HG02763 (cell line): ENCODE results near the gene CDT1.

Experiments
- ATAC-seq: cut with Tn5 transposase; IDR thresholded peaks from one replicate; pipeline ENCODE4 v1.9.1; 2021; ENCODE audit warnings: mild to moderate bottlenecking, moderate library complexity; ENCODE audit not compliant: unreplicated experiment

The CDT1 gene

DNA sequence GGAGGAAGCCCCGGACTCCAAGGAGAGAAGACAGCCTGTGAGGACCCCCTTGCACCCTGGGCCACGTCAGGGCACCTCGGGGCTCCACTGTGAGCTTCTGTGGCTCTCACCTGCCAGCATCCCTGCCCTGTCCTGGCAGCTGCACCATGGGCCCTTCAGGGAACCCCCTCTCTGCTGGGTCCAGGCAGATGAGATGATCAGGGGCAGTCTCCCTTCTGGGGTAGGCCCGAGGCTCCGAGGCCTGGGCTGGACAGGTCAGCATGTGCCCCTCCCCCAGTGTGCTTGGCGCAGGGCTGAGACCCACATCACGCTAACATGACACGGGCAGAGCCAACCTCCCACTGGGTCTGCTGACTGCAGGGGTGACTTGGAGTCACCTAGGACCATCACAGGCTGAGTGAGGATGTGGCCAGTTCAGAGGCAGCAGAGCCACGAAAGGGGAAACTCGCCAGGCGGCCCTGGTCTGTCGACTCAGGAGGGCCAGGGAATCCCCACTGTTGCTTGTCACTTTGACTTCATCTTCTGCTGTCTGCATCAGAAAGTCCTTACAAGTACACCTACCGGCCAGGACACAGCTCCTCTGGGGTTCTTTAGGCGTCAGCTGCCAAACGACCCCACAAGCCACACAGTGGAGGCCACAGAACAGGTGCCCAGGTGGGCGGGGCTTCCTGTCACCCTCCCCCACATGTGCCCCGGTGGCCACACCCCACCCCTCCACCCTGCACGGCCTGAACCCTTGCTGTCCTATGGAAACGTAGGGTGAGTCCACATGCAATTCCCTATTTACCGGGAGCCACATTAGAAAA lies 50.9 kb downstream of the CDT1 start:
- no peak for ATAC-seq

DNA sequence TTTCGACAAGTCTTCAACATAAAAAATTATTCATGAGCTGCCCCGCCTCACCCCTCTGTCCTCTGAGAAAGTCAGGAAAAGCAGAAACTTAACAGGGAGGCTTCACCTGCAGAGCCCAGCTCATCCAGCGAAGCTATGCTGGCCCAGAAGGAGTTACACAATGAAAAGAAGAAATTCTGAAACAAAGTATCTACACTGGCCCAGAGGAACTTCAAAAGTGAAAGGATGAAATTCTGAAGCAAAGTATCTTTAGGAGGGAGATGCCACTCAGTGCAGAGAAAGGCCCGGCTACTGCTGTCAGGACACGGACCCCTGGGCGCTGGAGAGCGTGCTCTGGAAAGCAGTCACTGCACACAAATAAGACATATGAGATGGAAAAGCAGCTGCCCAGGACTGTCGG lies 51.6 kb downstream of the CDT1 start:
- ATAC-seq: no peak

DNA sequence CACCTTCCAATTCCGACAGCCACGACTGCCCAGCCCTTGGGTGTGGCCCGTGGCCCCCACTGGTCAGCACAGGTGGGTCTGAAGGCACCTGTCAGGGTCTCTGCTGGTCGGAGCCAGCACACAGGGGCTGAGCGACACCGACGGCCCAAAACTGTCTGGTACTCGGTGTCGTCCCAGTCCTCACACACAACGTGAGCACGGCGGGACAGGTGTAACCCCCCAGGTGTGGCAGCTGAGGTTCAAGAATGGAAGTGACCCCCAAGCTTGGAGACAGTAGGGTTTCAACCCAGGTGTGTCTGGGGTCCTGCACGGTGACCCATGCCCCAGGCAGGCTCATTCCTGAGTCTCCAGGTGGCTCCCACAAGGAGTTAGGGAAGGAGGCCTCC lies 52.1 kb downstream of the CDT1 start:
- no peak for ATAC-seq

DNA sequence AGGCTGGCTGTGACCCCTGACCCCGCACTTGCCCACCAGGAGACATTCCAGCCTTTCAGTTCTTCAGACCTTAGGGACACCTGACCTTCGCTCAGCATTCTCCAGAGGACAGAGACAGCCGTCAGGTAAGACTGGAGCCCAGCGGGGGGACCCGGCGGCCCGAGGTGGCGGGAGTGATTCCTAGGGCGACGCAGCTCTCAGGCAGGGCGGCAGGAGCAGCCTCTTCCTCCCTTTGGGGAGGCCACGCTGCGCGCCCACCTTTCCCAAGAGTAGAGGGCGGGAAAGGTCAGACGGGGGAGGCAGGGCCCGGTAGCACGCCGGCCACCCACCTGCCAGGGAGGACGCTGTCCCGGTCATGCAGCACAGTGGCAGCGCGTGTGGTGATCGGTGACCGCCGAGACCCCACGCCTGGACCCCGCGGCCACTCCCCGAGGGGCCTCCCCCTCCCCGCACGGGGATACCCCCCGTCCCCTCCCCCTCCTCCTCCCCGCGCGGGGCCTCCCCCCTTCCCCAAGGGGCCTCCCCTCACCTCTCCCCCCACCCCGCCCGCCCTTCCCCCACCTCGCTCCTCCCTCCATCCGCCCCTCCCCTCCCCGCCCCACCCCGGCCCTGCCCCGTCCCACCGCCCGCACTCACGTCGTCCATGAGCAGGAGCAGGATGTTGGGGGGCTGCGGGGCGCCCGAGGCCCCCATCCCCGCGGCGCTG lies 52.7 kb downstream of the CDT1 start:
- ATAC-seq: peak; percentile 3

DNA sequence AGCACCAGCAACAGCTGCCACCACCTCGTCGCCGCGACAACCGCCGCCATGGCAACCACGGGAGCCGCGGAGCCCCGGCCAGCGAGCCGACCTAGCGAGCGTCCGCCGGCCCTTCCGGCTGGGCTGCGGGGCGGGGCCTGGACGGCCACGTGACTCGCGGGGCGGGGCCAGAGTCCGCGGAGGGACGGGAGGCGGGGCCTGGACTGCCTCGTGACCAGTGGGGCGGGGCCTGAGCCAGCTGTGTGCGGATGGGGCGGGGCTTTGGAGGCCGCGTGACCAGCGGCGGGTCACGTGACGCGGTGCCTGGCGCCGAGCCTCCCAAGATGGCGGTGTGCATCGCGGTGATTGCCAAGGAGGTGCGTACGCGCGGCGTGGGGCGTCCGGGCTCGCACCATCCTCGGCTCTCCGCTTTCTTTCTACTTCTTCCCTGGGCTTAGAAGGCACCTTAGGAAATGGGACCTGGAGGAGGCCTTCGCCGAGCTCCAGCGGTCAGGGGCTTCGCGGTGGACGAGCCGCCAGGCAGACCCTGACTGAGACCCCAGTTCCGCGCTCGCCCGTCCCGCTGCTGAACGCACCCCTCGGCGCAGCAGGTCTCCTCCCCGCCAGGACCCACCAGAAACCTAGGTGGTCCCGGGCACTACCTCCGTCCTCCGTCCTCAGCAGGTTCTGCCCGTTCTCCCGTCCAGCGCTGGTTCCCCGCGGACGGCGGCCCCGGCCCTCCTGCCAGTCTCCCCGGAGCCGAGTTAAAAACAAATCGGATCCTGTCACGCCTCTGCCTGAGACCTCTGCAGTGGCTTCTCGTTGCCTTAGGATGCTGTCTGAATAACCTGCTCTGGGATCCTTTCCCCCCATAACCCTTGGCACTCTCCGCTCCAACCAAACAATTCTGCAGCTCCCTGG lies 53.5 kb downstream of the CDT1 start, which contains the start of the genes GALNS and TRAPPC2L:
GALNS (minus strand) TSS at position 120 of the 900 bp plus-strand sequence; CDS start at position 50, 70 bp downstream.
TRAPPC2L (plus strand) TSS at position 300 of the 900 bp plus-strand sequence; CDS start at position 324, 24 bp downstream.
- peak; percentile 83 for ATAC-seq

DNA sequence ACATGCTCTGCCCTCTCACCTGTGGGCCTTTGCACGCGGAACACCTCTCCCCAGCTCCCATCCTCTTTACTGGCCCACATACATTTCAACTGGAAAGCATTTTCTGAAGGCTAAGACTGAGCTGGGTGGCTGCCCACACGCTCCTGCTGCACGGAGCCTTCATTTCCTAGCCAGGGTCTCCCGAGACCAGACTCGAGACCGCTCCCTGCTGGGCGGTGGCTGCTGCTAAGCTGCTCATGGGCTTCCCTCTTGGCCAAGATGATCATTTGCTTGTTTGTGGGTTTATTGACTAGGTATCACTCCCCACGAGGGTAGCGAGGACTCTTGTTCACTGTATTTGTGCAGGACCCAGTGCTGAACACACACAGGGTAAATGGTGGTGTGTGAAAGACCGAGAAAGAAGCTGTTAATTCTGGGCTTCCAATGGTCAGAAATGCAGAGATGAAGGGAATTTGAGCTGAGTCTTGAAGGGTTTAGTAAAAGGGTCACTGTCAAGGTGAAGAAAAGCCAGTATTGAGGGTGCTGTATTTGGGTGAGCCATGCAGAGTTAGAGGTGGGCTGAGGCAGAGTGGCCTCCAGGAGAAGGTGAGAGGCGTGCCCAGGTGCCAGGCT lies 54.2 kb downstream of the CDT1 start:
- no peak for ATAC-seq
